WTC11 (cell line): ENCODE results near the gene EAF2.

Experiments
- FOXJ3 ChIP-seq: sonication (generic); formaldehyde crosslinking; IDR thresholded peaks from 2 replicates; pipeline ENCODE4 v1.9.0; 2021; ENCODE audit warnings: missing genetic modification reagents, mild to moderate bottlenecking, borderline replicate concordance
- FOXP1 ChIP-seq: sonication (generic); formaldehyde crosslinking; IDR thresholded peaks from 2 replicates; pipeline ENCODE4 v1.8.0; 2022; ENCODE audit warnings: missing genetic modification reagents, mild to moderate bottlenecking, moderate library complexity, borderline replicate concordance
- JUN ChIP-seq: sonication (generic); formaldehyde crosslinking; IDR thresholded peaks from 2 replicates; pipeline ENCODE4 v1.8.0; 2023; ENCODE audit warnings: mild to moderate bottlenecking, missing genetic modification reagents
- KAT7 ChIP-seq: sonication (generic); formaldehyde crosslinking; IDR thresholded peaks from 2 replicates; pipeline ENCODE4 v1.8.1; 2023; ENCODE audit warnings: missing genetic modification reagents, mild to moderate bottlenecking, borderline replicate concordance
- NR1H2 ChIP-seq: sonication (generic); formaldehyde crosslinking; IDR thresholded peaks from 2 replicates; pipeline ENCODE4 v1.9.0; 2021; ENCODE audit warnings: mild to moderate bottlenecking, moderate library complexity, missing genetic modification reagents
- TP53 ChIP-seq: sonication (generic); formaldehyde crosslinking; IDR thresholded peaks from 2 replicates; pipeline ENCODE4 v1.8.1; 2023; ENCODE audit warnings: mild to moderate bottlenecking, missing genetic modification reagents
- ZNF423 ChIP-seq: fragments of 250-450 bp; sonication (Bioruptor Pico); IDR thresholded peaks from 2 replicates; pipeline ENCODE4 v2.1.2; 2022; ENCODE audit warnings: mild to moderate bottlenecking, moderate library complexity
- TF ChIP-seq, protein P1 (sequence below): fragments of 200-600 bp; IDR thresholded peaks from 2 replicates; pipeline ENCODE4 v1.8.0; 2022; ENCODE audit warnings: antibody characterized with exemption
- TF ChIP-seq, protein P2 (sequence below): sonication (generic); formaldehyde crosslinking; IDR thresholded peaks from 2 replicates; pipeline ENCODE4 v1.8.1; 2023; ENCODE audit warnings: mild to moderate bottlenecking, missing genetic modification reagents, moderate library complexity
- TF ChIP-seq, protein P3 (sequence below): sonication (generic); formaldehyde crosslinking; IDR thresholded peaks from 2 replicates; pipeline ENCODE4 v1.8.0; 2022; ENCODE audit warnings: mild to moderate bottlenecking, missing genetic modification reagents

DNA sequence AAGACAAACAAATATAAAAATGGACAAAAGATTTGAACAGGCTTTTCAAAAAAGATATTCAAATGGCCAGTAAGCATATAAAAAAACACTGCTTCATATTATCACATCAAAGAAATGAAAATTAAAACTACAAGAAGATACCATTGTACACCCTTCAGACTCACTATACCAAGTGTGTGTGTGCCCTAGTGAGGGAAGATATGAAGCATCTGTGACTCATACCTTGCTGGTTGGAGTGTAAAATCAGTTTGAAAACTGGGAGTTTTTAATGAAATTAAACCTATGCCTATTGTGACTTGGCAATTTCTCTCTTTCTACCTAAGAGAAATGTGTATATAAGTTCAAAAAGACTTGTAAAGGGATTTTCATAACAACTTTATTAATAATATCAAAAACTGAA, 35.7 kb downstream of the EAF2 start:
- TF ChIP-seq, protein P1, sequence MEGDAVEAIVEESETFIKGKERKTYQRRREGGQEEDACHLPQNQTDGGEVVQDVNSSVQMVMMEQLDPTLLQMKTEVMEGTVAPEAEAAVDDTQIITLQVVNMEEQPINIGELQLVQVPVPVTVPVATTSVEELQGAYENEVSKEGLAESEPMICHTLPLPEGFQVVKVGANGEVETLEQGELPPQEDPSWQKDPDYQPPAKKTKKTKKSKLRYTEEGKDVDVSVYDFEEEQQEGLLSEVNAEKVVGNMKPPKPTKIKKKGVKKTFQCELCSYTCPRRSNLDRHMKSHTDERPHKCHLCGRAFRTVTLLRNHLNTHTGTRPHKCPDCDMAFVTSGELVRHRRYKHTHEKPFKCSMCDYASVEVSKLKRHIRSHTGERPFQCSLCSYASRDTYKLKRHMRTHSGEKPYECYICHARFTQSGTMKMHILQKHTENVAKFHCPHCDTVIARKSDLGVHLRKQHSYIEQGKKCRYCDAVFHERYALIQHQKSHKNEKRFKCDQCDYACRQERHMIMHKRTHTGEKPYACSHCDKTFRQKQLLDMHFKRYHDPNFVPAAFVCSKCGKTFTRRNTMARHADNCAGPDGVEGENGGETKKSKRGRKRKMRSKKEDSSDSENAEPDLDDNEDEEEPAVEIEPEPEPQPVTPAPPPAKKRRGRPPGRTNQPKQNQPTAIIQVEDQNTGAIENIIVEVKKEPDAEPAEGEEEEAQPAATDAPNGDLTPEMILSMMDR, result no peak
- no peak for TF ChIP-seq FOXP1 (CRISPR knock-in tag)
- TF ChIP-seq JUN (CRISPR knock-in tag), result no peak
- no peak for TF ChIP-seq ZNF423 (CRISPR knock-in tag)
- TF ChIP-seq TP53 (CRISPR knock-in tag), result no peak
- TF ChIP-seq, protein P2, sequence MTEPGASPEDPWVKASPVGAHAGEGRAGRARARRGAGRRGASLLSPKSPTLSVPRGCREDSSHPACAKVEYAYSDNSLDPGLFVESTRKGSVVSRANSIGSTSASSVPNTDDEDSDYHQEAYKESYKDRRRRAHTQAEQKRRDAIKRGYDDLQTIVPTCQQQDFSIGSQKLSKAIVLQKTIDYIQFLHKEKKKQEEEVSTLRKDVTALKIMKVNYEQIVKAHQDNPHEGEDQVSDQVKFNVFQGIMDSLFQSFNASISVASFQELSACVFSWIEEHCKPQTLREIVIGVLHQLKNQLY (CRISPR knock-in tag), result no peak
- no peak for TF ChIP-seq KAT7 (CRISPR knock-in tag)
- no peak for TF ChIP-seq FOXJ3 (CRISPR knock-in tag)
- TF ChIP-seq NR1H2 (CRISPR knock-in tag), result no peak
- TF ChIP-seq, protein P3, sequence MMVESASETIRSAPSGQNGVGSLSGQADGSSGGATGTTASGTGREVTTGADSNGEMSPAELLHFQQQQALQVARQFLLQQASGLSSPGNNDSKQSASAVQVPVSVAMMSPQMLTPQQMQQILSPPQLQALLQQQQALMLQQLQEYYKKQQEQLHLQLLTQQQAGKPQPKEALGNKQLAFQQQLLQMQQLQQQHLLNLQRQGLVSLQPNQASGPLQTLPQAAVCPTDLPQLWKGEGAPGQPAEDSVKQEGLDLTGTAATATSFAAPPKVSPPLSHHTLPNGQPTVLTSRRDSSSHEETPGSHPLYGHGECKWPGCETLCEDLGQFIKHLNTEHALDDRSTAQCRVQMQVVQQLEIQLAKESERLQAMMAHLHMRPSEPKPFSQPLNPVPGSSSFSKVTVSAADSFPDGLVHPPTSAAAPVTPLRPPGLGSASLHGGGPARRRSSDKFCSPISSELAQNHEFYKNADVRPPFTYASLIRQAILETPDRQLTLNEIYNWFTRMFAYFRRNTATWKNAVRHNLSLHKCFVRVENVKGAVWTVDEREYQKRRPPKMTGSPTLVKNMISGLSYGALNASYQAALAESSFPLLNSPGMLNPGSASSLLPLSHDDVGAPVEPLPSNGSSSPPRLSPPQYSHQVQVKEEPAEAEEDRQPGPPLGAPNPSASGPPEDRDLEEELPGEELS (CRISPR knock-in tag), result no peak
